Activated effector memory CD4-positive, alpha-beta T cell treated with Interleukin-2 at 50 U/mL for 16 hours (primary cell): ENCODE results near the gene DDX46.
"Not testable (repeated sequence)": the region's sequence is repeated elsewhere in the genome, so short reads cannot be mapped to it uniquely, and the experiment has no call there.

Experiments
- DNase-seq: peaks from one replicate; pipeline ENCODE4 v3.0.0-alpha.2; 2020

DDX46 gene

DNA sequence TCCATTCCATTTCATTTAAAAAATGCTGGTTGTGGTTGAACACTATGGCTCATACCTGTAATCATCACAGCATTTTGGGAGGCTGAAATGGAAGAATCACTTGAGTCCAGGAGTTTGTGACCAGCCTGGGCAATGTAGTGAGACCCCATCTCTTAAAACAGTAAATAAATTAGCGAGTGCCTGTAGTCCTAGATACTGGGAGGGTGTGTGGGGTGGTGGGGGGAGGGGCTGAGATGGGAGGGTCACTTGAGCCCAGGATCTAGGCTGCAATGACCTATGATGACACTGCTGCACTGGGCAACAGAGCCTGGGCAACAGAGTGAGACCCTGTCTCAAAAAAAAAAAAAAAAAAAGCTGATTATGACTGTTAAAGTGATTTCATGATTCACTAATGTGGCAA lies 29.1 kb downstream of the DDX46 start:
- DNase-seq = no peak

DNA sequence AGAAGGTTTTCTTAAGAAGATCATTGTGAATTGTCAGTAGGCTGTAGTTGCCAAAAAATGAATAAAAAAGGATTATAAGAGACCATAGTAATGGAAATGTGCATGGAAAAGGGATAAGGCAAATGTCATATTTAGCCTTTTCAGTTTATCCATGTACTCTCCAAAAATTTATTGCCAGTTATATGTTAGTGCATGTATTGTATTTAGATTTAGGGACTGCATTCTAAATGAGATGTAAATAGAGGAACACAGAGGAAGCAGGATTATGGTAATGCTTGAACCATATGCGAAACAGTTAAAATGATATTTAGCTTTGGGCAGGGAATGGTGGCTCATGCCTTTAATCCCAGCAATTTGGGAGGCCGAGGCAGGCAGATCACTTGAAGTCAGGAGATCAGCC lies 33.0 kb downstream of the DDX46 start:
- DNase-seq = no peak

DNA sequence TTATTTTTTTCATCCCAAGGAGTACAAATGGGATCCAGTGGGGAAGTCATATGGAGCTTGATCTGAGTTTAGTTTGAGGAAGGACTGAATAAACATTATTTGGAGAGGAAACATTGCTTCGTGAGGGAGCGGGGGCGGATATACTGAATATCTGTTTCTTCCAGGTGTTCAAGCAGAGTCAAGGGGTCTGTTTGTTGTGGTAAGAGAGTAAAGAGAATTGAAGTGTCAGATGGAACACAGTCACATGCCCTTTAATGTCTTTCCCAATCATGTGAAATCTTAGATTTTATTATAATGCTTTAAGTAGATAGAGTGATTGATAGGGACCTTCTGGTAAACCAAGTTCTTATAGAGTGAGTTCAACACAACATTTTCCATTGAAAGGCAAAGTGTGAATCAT lies 33.7 kb downstream of the DDX46 start:
- no peak for DNase-seq

- no peak for DNase-seq
These were observed 34.5 kb downstream of the DDX46 start for GRCh38 chr5:134793111-134793510.

GRCh38 chr5:134794082-134794481 lies 35.5 kb downstream of the DDX46 start:
- DNase-seq = no peak

- DNase-seq = no peak
These were observed 36.2 kb downstream of the DDX46 start for GRCh38 chr5:134794819-134795218.

DNA sequence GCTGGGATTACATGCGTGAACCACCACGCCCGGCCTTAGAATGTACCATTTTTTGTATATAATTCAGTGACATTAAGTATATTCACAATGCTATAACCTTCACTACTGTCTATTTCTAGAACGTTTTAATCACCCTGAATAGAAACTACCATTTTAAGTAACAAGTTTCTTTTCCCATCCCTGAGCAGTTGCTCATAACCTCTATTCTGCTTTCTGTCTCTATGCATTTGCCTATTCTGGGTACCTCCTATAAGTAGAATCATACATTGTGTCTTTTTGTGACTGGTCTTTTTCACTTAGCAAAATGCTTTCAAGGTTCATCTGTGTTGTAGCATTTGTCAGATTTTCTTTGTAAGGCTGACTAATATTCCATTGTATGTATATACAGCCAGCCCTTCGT lies 39.9 kb downstream of the DDX46 start:
- DNase-seq = no peak

DNA sequence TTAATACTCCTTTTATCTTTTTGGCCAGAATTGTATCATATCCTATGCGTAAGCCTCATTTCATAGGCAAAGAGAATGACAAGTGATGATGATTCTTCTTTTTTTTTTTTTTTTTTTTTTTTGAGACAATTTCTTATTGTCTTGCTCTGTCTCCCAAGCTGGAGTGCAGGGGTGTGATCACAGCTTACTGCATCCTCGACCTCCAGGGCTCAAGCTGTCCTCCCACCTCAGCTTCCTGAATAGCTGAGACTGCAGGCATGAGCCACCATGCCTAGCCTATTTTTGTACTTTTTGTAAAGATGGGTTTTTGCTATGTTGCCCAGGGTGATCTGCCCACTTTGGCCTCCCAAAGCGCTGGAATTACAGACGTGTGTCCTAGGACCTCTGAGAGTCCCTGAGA lies 45.2 kb downstream of the DDX46 start:
- DNase-seq = no peak

- DNase-seq = no peak
These were observed 54.8 kb downstream of the DDX46 start for GRCh38 chr5:134813407-134813806.

GRCh38 chr5:134813827-134814226 lies 55.2 kb downstream of the DDX46 start:
- DNase-seq = no peak

DNA sequence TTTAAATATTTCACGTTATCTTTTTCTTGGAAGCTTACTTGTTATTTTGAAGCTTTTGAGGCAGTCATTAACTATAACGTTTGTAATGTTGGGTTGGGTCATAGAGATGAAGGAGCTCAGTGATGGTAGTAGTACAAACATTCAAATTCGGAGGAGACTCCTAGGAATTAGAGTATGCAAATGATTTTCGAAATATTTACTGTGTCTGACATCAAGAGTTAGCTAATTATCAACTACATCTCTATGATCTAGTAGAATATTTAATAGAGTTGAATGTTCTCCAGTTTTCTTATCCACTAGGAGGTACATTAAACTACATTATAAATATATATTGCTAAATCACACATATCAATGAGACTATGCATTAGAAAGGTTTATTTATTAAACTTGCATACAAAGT lies 58.4 kb downstream of the DDX46 start:
- DNase-seq = no peak

DNA sequence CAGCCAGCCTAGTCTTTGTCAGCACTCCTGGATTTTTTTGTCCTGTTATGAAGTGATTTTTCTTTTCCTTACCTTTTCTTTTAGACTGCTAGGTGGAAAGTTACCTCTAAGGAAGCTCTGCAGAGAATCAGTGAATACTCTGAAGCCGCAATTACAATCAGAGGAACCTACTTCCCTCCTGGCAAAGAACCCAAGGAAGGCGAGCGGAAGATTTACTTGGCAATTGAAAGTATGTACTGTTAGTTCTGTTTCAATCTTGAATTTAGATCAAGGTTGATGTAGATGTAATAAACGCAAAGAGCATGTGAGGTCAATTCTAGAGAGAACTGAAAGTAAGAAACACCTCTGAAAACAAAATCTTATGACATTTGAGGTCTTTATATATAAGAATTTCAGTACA lies 60.2 kb downstream of the DDX46 start:
- no peak for DNase-seq

DNA sequence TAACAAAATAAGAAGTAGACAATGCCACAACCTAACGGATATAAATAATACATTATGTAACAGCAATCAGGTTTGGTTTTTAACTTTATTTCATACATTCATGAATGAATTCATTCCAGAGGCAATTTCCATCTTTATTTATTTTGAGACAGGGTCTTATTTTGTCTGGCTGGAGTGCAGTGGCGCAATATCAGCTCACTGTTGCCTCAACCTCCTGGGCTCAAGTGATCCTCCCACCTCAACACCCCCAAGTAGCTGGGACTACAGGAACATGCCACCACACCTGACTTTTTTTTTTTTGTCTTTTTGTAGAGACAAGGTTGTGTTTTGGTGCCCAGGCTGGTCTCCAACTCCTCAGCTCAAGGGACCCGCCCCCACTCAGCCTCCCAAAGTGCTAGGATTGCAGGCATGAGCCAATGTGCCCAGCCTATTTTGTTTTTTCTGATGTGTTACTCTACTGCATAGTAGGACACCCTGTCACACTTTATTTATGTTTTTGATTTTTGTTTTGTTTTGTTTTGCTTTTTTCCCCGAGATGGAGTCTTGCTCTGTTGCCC lies 60.9 kb downstream of the DDX46 start:
- no peak for DNase-seq

DNA sequence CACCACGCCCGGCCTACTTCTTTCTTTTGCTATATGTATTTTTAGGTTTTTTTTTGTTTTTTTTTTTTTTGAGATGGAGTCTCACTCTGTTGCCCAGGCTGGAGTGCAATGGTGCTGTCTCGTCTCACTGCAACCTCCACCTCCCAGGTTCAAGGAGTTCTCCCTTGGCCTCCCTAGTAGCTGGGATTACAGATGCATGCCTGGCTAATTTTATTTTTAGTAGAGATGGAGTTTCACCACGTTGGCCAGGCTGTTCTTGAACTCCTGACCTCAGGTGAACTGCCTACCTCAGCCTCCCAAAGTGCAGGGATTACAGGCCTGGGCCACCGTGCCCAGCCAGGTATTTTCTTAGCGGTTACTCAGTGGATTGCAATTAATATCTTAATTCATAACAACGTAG lies 63.3 kb downstream of the DDX46 start:
- DNase-seq = no peak

GRCh38 chr5:134824681-134825080 lies 66.1 kb downstream of the DDX46 start:
- DNase-seq = no peak

- DNase-seq = no peak
These were observed 66.6 kb downstream of the DDX46 start for GRCh38 chr5:134825212-134825611.

DNA sequence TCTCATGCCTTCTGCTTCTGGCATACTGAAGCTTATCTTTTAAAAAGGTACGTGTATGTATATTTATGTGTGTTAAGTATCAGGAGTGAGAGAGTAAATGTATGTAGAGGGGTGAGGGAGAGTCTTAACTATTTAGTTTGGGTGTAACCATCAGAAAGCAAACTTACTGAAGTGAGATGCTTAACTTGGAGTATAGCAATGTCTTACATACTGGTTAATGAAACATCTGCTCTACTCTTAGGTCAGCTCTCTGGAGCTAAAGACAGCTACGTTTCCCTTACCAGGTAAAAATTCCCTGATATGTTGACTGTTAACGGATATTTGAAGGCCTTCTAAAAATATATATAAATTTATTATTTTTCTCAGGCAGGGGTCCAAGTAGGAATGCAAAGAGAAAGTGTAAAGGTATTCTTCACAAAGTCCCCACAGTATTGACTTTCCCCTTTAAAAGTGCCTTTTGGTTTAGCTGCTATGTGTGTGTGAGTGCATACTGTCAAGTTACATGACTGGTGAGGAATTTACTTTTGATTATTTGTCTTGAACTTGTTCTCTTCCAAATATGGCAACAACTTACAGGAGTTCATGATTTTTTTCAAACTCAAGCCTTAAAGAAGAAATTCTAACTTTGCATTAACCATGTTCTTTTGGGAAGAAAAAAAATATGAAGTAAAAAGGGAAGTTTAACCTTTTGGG lies 74.9 kb downstream of the DDX46 start:
- no peak for DNase-seq

DNA sequence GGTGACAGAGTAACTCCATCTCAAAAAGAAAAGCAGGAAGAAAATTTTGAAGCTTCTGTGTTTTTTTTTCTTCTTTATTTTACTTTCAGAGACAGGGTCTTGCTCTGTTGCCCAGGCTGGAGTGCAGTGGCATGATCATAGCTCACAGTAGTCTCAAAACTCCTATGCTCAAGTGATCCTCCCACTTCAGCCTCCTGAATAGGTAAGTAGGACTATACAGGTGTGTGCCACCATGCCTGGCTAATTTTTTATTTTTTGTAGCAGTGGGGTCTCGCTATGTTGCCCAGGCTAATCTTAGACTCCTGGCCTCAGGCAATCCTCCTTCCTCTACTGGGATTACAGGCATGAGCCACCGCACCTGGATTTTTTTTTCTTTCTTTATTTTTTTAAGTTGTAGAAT lies 77.0 kb downstream of the DDX46 start:
- no peak for DNase-seq

DNA sequence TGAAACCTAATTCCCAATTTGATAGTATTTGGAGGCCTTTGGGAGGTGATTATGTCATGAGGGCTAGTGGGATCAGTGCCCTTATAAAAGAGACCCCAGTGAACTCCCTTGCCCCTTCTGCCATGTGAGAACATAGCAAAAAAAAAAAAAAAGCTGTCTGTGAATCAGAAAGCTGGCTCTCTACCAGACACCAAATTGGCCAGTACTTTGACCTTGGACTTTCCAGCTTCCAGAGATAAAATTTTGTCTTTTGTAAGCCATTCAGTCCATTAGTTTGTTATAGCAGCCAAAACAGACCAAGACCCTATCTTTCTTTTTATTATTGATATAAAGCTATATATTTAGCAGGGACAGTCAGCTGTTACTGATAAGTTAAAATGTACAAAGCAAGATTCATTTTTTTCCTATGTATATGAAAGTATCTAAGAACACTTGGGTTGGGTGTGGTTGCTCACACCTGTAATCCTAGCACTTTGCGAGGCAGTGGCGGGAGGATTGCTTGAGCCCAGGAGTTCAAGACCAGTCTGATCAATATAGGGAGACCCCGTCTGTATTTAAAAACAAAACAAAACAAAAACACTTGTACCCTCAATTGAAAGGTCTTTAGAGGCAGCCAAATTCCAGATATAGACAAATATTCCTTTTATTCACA lies 79.1 kb downstream of the DDX46 start:
- no peak for DNase-seq

DNA sequence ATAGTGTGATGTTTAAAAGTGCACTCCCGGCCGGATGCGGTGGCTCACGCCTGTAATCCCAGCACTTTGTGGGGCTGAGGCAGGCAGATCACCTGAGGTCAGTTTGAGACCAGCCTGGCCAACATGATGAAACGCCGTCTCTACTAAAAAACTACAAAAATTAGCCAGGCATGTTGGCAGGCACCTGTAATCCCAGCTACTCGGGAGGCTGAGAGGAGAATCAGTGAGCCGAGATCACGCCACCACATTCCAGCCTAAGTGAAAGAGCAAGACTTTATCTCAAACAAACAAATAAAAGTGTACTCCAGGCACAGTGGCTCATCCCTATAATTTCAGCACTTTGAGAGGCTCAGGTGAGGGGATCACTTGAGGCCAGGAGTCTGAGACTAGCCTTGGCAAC lies 79.8 kb downstream of the DDX46 start:
- DNase-seq = not testable (repeated sequence)

GRCh38 chr5:134840811-134841210 lies 82.2 kb downstream of the DDX46 start:
- no peak for DNase-seq

DNA sequence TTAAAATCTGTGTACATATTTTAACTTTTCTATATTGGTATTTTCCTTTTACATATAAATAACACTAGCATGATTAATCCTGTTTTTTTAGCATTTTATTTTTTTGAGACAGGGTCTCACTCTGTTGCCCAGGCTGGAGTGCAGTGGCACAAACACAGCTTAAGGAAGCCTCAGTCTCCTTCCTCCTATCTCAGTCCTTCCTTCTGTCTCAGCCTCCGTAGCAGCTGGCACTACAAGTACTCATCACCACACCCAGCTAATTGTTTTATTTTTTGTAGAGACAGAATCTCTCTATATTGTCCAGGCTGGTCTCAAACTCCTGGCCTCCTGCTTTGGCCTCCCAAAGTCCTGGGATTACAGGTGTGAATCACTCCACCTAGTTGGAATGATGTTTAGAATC lies 85.7 kb downstream of the DDX46 start:
- DNase-seq = no peak

GRCh38 chr5:134845335-134845851 lies 86.8 kb downstream of the DDX46 start:
- DNase-seq = no peak

DNA sequence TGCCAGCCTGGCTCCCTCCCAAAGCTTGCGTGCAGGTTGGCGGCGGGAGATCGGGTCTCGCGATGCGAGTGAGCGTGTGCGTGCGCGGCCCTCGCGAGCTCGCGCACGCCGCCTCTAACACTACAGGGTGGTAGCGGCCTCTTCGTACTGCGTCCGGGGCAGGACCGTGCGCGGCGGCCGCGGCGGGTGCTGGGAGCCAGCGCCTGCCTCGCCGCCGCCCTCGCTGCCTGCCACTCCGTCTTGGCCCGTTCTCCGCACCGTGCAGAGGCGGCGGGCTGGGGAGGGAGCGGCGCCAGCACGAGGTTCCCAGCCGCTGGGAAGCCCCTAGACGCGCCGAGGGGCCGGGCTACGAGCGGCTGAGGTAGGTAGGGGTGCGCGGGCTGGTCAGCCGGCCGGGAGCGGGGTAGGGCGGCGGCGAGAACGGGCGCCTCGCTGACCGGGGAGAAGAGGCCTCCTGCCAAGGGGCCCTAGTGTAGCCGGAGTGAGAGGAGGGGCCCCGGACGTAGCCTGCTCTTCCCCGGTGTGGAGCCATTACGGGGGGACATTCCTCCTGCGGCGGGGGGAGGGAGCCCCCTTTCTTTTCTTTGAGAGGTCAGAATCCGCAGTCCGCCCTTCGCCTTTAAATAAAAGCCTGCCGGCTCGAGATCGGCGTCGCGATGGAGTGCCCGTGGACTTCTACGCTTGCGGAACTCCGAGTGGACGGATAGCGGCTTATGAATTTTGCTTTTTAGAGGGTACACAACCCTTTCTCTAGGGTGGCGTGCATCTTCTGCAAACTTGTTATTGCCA lies 87.5 kb downstream of the DDX46 start, which contains the start of gene C5orf24:
Gene C5orf24, plus strand, starts transcription at position 117 of the 789 bp plus-strand sequence. CDS start 8,933 bp downstream, outside the sequence.
- peak; percentile 90 for DNase-seq
